Measurements from ENCODE around the gene ZEB1.
"Not testable (repeated sequence)": the region's sequence is repeated elsewhere in the genome, so short reads cannot be mapped to it uniquely, and the experiment has no call there.

ZEB1 gene

DNA sequence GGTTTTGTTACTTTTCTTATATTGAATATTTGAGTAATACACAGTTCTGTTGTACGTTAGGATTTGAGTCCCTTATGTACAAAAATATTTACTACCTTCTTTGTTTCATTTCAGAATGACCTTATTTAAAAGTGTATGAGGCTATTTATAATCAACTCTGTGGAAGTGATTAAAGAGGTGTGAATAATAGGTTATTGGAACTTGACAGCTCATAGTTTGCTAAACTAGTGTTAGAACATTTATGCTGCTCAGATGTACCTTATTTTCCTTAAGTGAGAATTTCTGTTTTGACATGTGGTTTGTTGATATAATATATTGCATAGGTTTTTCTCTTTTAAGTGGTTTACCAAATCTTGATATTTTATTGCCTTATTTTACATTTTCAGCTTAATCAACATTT lies 105.5 kb downstream of the ZEB1 start:
- no peak for DNase-seq (ENCODE audit: low read depth)

DNA sequence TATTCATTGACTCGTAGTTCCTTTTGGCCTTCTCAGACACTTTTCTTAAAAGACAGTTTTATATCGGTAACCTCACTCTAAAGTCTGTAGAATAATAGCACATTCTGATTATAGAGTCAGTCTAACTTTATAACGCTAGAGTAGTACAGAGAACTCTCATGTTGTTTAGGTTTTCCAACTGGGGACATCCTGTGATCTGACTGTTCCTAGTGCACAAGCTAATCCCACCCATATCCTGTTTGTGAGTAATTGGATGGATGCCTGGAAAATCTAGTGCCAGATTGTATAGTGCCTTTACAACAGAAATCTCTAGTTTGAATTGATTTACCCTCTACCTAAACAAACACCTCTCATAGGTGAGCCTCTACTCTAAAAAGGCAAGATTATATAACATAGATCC lies 107.4 kb downstream of the ZEB1 start:
- DNase-seq (ENCODE audit: low read depth) = no peak

DNA sequence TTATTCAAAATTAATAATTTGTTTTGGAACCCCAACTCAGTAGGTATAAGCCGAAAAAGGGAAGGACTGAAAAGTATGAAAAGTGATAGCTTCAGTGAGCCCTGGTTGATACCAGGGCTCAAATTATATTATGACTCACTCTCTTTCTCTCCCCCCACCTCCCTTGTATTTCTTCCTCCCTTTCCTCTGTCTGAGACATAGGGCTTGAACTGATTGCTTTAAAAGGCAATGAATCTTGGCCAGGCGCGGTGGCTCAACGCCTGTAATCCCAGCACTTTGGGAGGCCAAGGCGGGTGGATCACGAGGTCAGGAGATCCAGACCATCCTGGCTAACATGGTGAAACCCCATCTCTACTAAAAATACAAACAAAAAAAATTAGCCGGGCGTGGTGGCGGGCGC lies 108.3 kb downstream of the ZEB1 start:
- not testable (repeated sequence) for DNase-seq (ENCODE audit: low read depth)

DNA sequence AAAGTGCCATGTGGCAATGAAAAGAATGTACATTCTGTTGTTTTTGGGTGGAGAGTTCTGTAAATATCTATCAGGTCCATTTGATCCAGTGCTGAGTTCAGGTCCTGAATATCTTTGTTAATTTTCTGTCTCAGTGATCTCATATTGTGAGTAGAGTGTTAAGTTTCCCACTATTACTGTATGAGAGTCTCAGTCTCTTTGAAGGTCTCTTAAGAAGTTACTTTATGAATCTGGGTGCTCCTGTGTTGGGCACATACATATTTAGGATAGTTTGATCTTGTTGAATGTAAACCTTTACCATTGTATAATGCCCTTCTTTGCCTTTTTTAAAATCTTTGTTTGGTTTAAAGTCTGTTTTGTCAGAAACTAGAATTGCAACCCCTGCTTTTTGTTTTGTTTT lies 109.5 kb downstream of the ZEB1 start:
- not testable (repeated sequence) for DNase-seq (ENCODE audit: low read depth)

DNA sequence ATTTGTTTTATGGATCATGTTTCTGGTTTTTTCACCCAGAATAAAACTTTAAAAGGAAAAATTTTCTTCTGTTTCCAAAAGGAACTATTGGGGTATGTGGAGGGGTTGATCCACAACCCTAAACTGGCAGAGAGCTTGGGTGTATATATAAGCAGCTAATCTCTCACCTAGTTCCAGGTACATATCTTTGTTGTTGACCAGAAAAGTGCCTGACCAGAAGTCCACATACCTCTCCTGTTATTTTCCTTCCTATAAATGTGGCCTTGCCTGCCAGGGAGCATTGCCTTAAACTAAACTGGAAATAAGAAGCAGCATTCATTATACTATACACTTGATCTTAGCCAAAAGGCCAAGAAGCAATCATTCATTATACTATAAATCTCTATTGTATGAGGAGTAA lies 112.0 kb downstream of the ZEB1 start:
- no peak for DNase-seq (ENCODE audit: low read depth)

DNA sequence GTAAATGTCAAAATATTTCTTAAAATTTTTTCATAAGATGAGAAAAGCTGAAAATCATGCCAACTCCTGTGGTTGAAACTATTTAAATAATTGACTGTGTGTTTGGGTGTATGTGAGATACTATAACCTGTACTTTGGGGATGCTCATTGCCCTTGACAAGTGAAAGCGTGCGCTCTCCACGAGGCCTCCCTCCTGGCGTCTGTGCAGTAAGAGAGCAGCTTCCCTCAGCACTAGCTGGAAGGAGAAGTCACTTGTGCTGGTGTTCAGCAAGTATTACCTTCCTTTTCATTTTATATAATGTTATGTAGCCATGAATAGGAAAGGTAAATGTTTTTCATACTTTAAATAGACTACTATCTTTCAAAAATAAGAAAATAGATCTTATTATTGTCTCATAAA lies 118.9 kb downstream of the ZEB1 start:
- no peak for DNase-seq (ENCODE audit: low read depth)

DNA sequence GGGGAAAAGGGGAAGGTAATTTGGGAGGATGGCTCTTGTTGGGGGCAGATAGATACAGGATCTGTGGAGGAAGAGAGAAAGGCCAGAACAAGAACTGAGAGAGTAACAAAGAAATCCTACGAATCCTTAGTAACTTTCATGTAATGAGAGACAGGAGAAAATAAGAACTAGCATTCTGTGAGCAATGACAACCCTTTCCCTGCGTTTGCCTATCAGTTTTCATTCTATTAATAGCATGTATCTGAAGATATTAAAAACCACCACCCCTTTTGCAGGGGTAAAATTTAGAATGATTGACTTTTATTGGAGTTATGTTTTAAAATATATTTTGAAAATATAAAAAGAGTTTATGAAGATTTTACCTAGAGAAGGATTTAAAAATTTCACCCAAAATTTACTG lies 132.8 kb downstream of the ZEB1 start:
- no peak for DNase-seq (ENCODE audit: low read depth)

DNA sequence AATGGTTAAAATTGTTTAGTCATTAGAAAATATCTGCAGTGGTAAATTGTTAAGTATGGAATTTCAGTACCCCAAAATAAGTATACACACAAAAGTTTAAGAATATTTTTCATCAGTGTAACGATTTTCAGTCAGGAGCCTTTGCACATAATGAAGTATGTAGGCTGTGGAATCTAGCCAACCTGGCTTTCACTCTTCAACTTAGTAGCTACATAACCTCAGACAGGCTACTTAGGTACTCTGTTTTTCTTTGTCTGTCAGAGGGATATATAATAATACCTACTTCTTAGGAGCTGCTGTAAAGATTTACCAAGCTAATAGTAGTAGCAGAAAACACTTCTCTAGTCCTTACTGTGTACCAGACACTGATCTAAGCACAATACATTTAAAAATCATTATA lies 137.5 kb downstream of the ZEB1 start:
- no peak for DNase-seq (ENCODE audit: low read depth)

DNA sequence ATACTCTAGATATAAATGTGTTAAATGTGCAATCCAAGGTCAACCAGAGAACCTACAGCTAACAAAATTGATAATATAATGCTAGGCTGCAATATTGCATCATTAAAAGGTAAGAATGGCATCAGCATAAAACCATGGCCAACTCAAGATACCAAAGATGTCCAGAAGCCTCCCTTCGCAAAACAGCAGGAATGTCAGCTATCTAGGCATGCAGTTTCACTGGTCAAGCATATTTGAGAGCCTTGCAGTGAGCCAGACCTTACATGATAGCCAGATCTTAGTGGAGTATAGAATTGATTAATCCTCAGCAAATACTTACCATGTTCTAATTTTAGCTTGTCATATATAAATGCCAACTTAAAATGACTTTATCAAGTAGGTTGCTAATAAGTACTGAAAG lies 138.8 kb downstream of the ZEB1 start:
- DNase-seq (ENCODE audit: low read depth) = no peak

DNA sequence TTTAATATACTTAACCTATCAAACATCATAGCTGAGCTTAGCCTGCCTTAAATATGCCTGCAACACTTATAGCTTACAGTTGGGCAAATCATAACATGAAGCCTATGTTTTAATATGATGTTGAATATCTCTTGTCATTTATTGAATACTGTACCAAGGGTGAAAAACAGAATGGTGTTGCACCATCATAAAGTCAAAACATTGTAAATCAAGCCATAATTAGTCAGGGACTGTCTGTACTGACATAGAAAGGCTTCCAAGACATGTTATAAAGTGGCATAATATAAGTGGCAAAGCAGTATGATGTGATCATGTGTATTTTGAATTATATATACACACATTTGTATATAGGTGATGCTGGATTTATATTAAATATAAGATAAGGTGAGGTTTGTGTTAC lies 140.0 kb downstream of the ZEB1 start:
- DNase-seq (ENCODE audit: low read depth) = no peak

DNA sequence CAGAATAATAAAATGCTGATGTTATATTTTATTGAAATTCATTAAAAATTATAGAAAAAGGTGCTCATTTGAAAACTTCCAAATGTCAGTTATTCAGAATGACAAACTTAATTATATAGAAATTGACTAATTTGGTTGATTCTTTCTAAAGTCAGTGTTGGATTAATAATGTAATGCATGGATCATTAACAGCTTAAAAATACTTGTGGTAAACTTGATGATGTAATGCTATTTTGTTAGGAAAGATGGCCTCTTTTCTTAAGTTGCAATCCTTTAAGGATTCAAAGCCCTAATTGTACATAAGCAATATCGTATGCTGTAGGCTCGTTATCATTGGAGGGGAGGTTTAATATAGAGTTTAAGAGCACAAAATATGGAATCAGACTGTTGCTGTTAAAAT lies 141.2 kb downstream of the ZEB1 start:
- DNase-seq (ENCODE audit: low read depth) = no peak

DNA sequence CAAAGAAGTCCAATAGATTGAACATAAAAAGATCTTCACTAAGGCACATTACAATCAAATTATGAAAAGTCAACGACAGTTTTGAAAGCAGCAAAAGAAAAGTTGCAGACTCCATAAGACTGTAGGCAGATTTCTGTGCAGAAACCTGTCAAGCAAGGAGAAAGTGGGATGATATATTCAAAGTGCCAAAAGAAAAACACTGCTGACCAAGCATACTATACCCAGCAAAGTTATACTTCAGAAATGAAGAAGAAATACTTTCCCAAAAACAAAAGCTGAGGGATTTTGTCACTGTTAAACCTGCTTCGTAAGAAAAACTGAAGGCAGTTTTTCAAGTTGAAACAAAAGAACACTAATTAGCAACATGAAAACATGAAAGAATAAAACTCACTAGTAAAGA lies 145.5 kb downstream of the ZEB1 start:
- no peak for DNase-seq (ENCODE audit: low read depth)

DNA sequence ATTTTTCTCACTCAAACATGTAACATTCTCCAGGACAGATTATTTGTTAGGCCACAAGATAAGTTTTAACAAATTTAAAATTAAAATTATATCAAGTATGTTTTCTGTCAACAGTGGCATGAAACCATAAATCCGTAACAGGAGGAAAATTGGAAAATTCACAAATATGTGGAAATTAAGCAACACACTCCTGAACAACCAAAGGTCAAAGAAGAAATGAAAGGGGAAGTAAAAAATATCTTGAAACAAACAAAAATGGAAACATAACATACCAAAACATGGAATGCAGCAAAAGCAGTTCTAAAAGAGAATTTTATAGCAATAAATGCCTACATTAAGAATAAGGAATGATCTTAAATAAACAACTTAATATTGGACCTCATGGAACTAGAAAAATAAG lies 147.3 kb downstream of the ZEB1 start:
- no peak for DNase-seq (ENCODE audit: low read depth)

DNA sequence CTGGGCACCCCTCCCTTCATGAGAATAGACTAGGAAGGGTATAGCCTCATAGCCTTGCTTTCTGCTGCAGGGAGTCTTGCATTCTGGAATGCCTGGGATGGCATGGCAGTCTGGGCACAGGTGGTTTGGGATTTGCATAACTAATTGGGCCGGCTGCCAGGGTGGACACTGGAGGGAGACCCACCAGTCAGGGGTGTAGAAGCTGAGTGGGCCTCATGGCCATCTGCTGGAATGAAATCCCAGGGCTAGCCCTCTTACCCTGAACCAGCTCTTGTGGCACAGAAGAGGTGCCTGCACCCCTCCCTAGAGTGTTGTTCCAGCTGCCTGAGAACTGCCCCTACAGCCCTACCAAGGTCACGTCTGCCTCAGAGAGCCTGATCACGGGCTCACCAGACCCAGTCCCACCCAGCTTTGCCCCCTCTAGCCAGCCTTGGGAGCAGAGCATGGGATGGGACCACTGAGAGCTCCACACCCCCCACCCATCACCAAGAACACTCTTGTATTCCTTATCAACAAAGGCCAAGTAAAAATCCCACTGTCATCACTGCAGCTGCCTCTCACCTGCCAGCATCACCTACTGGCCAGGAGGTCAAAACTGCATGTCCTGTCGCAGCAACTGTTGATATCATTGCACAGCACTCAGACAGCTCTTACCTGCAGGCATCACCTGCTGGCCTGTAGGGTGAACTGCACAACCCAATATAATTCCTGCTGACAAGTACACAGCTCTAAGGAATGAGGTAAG lies 148.9 kb downstream of the ZEB1 start:
- no peak for DNase-seq (ENCODE audit: low read depth)

DNA sequence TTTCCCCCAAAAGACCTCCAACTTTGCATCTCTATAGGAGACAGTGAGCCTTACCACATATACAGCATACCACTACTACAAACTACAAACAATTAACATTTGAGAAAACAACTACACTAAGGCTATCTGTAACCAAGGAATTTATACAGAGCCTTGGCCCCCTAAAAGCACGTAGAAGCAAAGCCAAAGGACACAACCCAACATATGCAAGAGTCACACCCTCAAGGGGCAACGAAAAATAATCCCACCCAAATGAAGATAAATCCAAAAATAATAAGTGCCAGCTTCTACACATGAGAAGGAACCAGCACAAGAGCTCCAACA lies 149.5 kb downstream of the ZEB1 start:
- no peak for DNase-seq (ENCODE audit: low read depth)

DNA sequence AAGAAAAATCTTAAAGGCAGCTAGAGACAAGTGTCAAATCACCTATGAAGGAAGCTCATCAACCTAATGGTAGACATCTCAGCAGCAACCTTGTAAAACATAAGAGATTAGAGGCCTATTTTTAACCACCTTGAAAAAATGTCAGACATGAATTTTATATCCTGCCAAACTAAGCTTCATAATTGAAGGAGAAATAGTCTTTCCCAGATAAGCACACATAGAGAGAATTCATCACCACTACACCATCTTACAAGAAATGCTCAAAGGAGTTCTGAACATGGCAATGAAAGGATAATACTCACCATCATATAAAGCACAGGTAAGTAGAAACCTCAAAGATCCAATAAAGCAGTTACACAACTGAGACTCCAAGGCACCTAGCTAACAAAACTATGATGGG lies 156.5 kb downstream of the ZEB1 start:
- no peak for DNase-seq (ENCODE audit: low read depth)

DNA sequence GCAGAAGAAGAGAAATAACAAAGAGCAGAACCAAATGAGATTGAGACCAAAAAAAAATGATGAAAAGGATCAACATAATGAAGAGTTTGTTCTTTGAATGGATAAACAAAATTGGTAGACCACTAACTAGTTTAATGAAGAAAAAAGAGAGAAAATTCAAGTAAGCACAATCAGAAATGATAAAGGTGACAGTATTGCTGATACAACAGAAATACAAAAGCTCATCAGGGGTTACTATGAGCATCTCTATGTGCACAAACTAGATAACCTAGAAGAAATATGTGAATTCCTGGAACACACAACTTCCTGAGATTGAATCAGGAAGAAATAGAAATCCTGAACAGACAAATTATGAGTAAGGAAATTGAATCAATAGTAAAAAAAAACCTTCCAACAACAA lies 157.1 kb downstream of the ZEB1 start:
- DNase-seq (ENCODE audit: low read depth) = no peak

DNA sequence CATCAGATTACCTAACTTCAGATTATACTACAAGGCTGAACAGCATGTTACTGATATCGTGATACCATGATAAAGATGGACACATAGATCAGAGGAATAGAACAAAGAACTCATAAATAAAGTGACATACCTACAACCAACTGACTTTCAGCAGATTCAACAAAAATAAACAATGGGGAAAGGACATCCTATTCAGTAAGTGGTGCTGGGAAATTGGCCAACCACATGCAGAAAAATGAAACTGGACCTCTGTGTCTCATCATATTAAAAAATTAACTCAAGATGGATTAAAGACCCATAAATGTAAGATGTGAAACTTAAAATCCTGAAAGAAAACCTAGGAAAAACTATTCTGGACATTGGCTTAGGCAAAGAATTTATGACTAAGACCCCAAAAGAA lies 158.6 kb downstream of the ZEB1 start:
- no peak for DNase-seq (ENCODE audit: low read depth)

DNA sequence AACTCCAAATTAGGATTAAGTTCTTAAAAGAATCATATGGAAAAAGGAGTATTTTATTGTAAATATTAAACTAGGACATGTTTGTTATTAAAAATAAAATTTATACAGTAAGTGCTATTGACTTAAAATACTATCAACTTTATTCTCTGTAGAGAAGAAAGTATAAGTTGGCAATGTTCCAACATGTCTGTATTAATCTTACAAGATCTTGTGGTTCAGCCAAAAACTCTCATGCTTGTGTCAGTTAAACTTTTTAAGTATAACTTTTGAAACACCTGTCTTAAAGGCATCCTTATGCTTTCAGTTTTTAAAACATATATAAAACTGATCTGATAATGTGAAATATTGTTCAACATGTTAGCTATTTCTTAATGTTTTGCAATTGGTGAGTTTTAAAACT lies 160.7 kb downstream of the ZEB1 start:
- no peak for DNase-seq (ENCODE audit: low read depth)

DNA sequence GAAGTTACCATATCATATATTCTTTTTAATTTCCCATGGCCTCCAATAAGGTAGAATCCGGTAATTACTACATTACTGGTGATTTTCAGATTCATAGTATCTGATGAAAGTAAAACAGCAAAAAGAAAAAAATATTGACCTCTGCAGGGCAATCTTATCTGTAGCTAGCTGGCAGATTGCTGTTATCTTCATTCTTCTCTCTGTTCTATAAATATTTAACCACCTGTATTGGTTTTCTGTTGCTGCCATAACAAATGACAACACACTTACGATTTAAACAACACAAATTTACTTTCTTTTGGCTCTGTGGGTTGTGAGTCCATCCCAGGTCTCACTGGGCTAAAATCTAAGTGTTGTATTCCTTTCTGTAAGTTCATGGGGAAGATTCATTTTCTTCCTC lies 164.5 kb downstream of the ZEB1 start:
- DNase-seq (ENCODE audit: low read depth) = no peak

DNA sequence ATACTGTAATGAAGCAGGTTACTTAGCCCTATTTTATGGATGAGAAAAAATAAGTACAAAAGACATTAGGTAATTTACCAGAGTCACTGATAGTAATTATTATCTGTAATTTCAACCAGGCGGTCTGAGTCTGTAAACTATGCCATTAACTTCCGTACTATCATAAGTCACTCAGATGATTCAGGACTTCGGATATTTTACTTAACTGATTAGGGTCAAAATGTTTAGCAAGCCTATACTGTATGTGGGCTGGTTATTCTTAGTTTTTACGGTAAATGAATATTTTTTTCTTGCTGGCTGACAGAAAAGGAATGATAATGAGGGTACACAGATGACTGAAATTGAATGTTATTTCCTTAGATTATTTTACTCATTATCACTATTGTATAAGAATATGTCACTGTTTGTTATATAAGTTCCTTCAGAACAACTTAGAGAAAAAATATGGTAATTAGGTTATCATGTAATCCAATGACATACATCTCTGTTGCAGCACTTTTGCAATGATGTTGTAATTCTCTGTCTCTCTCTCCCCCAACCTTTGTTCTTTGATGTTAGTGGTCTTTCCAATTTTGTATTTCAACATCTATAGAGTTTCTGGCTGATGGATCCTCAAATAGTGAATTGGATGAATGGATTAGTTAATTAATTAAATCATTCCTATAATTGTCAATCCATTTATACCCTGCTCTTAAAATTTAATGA lies 165.6 kb downstream of the ZEB1 start:
- DNase-seq (ENCODE audit: low read depth) = no peak

DNA sequence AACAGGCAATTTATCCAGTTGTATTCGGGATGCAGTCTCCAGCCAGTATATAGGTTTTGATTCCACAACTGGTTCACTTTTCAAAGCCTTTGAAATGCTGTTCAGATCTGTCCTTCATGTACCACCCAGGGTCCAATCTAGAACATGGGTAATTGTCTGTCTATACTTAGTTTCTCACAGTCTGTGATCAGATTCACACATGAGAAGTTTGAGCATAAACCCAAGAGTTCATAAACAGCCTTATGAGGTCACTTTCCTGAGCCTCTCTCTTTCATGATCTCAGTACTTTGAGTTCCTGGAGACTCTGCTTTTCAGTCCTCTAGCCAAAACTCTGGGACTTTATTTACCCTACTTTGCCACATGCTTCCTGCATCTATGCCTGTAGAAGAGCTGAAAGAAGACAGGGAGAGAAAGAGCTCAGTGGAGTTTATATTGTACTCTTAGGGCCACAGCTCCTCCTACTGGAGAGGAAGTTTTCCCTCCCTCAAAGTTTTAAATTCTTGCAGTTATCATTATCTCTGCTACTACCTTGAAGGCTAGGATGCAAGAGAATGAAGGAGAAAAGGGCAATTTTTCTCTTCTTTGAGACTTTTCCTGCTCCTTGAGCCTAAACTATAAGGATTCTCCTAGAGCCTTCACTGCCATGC lies 172.0 kb downstream of the ZEB1 start:
- no peak for DNase-seq (ENCODE audit: low read depth)

DNA sequence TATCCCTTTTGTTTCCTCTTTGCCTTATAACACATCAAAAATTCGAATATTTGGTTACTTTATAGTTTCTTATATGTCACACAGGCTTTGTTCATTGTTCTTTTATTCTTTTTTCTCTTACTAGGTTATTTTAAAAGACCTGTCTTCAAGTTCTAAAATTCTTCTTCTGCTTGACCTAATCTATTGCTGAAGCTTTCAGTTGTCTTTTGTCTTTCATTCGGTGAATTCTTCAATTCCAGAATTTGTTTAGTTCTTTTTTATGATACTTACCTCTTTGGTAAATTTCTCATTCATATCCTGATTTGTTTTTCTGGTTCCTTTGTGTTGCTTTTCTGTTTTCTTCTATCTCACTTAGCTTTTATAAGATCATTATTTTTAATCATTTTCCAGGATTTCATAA lies 188.4 kb downstream of the ZEB1 start:
- no peak for DNase-seq (ENCODE audit: low read depth)

DNA sequence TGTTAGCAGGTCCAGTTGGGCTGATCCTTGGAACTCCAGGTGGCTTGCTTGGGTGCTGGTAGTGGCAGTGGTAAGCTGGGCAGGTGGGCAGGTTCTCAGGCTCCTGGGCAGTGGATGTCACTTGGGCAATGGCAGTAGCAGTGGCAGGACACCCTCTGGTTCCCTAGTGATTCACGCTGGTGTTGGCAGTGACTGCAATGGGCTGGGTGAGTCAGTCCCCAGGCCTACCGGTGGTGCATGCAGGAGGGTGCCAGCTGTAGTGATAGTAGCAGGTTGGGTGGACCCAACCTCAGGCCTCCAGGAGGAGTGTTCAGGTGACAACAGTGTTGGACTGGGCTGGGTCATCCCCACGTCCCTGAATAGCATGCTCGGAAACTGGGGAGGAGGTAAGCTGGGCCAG lies 189.2 kb downstream of the ZEB1 start:
- no peak for DNase-seq (ENCODE audit: low read depth)

All from stimulated activated CD8-positive, alpha-beta memory T cell treated with anti-CD3 and anti-CD28 coated beads, Interleukin-15, amount 100 ng/mL, for 24 hours (primary cell).